GM18868 (cell line): ENCODE data around the gene ALDH1L1.
"Not testable (repeated sequence)": the region's sequence is repeated elsewhere in the genome, so short reads cannot be mapped to it uniquely, and the experiment has no call there.

Experiments used
- ATAC-seq: cut with Tn5 transposase; IDR thresholded peaks from one replicate; pipeline ENCODE4 v1.9.1; 2021; ENCODE audit warnings: mild to moderate bottlenecking, moderate library complexity; ENCODE audit not compliant: unreplicated experiment

The ALDH1L1 gene

GRCh38 chr3:126108676-126109050 lies 71.7 kb downstream of the ALDH1L1 start:
- no peak for ATAC-seq

GRCh38 chr3:126107957-126108675 lies 72.3 kb downstream of the ALDH1L1 start:
- no peak for ATAC-seq

- ATAC-seq = no peak
Observed at GRCh38 chr3:126107203-126107939, 73.0 kb downstream of the ALDH1L1 start.

GRCh38 chr3:126106336-126107202 lies 73.8 kb downstream of the ALDH1L1 start:
- no peak for ATAC-seq

GRCh38 chr3:126105691-126106187 lies 74.6 kb downstream of the ALDH1L1 start:
- ATAC-seq = no peak

GRCh38 chr3:126104742-126105605 lies 75.4 kb downstream of the ALDH1L1 start:
- no peak for ATAC-seq

- ATAC-seq = no peak
Observed at GRCh38 chr3:126104028-126104635, 76.3 kb downstream of the ALDH1L1 start.

- ATAC-seq = no peak
Observed at GRCh38 chr3:126103121-126104027, 77.0 kb downstream of the ALDH1L1 start.

- no peak for ATAC-seq
Observed at GRCh38 chr3:126102530-126102951, 77.8 kb downstream of the ALDH1L1 start.

- ATAC-seq = no peak
Observed at GRCh38 chr3:126102011-126102410, 78.4 kb downstream of the ALDH1L1 start.

GRCh38 chr3:126101521-126101982 lies 78.8 kb downstream of the ALDH1L1 start:
- ATAC-seq = no peak

GRCh38 chr3:126100634-126101301 lies 79.6 kb downstream of the ALDH1L1 start:
- no peak for ATAC-seq

GRCh38 chr3:126100269-126100633 lies 80.1 kb downstream of the ALDH1L1 start:
- ATAC-seq = no peak

- no peak for ATAC-seq
Observed at GRCh38 chr3:126098391-126098858, 82.0 kb downstream of the ALDH1L1 start.

GRCh38 chr3:126097801-126098200 lies 82.6 kb downstream of the ALDH1L1 start:
- no peak for ATAC-seq

- ATAC-seq = not testable (repeated sequence)
Observed at GRCh38 chr3:126096274-126096673, 84.1 kb downstream of the ALDH1L1 start.

GRCh38 chr3:126092128-126092527 lies 88.3 kb downstream of the ALDH1L1 start:
- ATAC-seq = not testable (repeated sequence)

GRCh38 chr3:126087552-126088175 lies 92.7 kb downstream of the ALDH1L1 start:
- ATAC-seq = no peak
